Ishikawa (cell line): ENCODE measurements around the gene SLC16A4.
A peak's percentile ranks its signal among the peaks of the same experiment; 100 is the strongest.

Experiments used
- CEBPB ChIP-seq: IDR thresholded peaks from 2 replicates; pipeline ENCODE4 v1.6.1; 2012
- CREB1 ChIP-seq: IDR thresholded peaks from 2 replicates; pipeline ENCODE4 v1.6.1; 2012; ENCODE audit warnings: low read depth
- EGR1 ChIP-seq: IDR thresholded peaks from 2 replicates; pipeline ENCODE4 v1.6.1; 2012
- EP300 ChIP-seq: IDR thresholded peaks from 2 replicates; pipeline ENCODE4 v1.6.1; 2012; ENCODE audit warnings: borderline replicate concordance
- FOXM1 ChIP-seq: IDR thresholded peaks from 2 replicates; pipeline ENCODE4 v1.6.1; 2012; ENCODE audit warnings: low read depth, borderline replicate concordance
- MAX ChIP-seq: IDR thresholded peaks from 2 replicates; pipeline ENCODE4 v1.6.1; 2012
- NFIC ChIP-seq: IDR thresholded peaks from 2 replicates; pipeline ENCODE4 v1.6.1; 2012
- RAD21 ChIP-seq: IDR thresholded peaks from 2 replicates; pipeline ENCODE4 v1.6.1; 2012; ENCODE audit warnings: low read depth
- REST ChIP-seq: IDR thresholded peaks from 2 replicates; pipeline ENCODE4 v1.6.1; 2012; ENCODE audit warnings: low read depth, mild to moderate bottlenecking
- TAF1 ChIP-seq: IDR thresholded peaks from 2 replicates; pipeline ENCODE4 v1.6.1; 2012; ENCODE audit warnings: low read depth, mild to moderate bottlenecking
- TCF12 ChIP-seq: IDR thresholded peaks from 2 replicates; pipeline ENCODE4 v1.6.1; 2012; ENCODE audit warnings: low read depth
- TEAD4 ChIP-seq: IDR thresholded peaks from 2 replicates; pipeline ENCODE4 v1.6.1; 2012
- USF1 ChIP-seq: IDR thresholded peaks from 2 replicates; pipeline ENCODE4 v1.6.1; 2012
- YY1 ChIP-seq: IDR thresholded peaks from 2 replicates; pipeline ENCODE4 v1.6.1; 2012; ENCODE audit warnings: low read depth
- ZBTB7A ChIP-seq: IDR thresholded peaks from 2 replicates; pipeline ENCODE4 v1.6.1; 2012; ENCODE audit warnings: low read depth

SLC16A4 gene

GRCh38 chr1:110364221-110364620, 26.6 kb downstream of the SLC16A4 start:
- TF ChIP-seq TAF1 (no peak), CREB1 (no peak), TEAD4 (no peak), TCF12 (no peak), RAD21 (no peak)

- TF ChIP-seq NFIC (no peak), EP300 (no peak), YY1 (no peak), USF1 (no peak), CEBPB (no peak), MAX (no peak), ZBTB7A (no peak), TEAD4 (no peak), CREB1 (no peak), RAD21 (no peak)
Observed at GRCh38 chr1:110361856-110362255, 29.0 kb downstream of the SLC16A4 start.

- no peak for TF ChIP-seq TCF12
- no peak for TF ChIP-seq MAX
- TF ChIP-seq NFIC: no peak
- TF ChIP-seq RAD21: no peak
- TF ChIP-seq EP300: no peak
- no peak for TF ChIP-seq TAF1
- TF ChIP-seq EGR1: no peak
- no peak for TF ChIP-seq YY1
- TF ChIP-seq USF1: no peak
- TF ChIP-seq FOXM1: no peak
- no peak for TF ChIP-seq ZBTB7A
- no peak for TF ChIP-seq REST
- no peak for TF ChIP-seq CREB1
- TF ChIP-seq CEBPB: no peak
- no peak for TF ChIP-seq TEAD4
Observed at GRCh38 chr1:110360431-110360830, 30.4 kb downstream of the SLC16A4 start.

- TF ChIP-seq CREB1 (no peak), TEAD4 (0 out of 2 replicates have a peak, but pooled peaks have one; percentile 42), USF1 (no peak)
Observed at GRCh38 chr1:110356379-110356778, 34.4 kb downstream of the SLC16A4 start.

- TF ChIP-seq EGR1: no peak
- TF ChIP-seq FOXM1: no peak
- no peak for TF ChIP-seq REST
- TF ChIP-seq EP300: no peak
- no peak for TF ChIP-seq TCF12
- TF ChIP-seq MAX: no peak
- no peak for TF ChIP-seq TEAD4
- TF ChIP-seq TAF1: no peak
- no peak for TF ChIP-seq USF1
- TF ChIP-seq CEBPB: no peak
- TF ChIP-seq CREB1: no peak
Observed at GRCh38 chr1:110355321-110355720, 35.5 kb downstream of the SLC16A4 start.

GRCh38 chr1:110350360-110350759, 40.5 kb downstream of the SLC16A4 start:
- TF ChIP-seq USF1: no peak
- no peak for TF ChIP-seq RAD21
